HG02970 (cell line): ENCODE results near the gene FBXO34.
"Not testable (repeated sequence)": the region's sequence is repeated elsewhere in the genome, so short reads cannot be mapped to it uniquely, and the experiment has no call there.

Experiments
- ATAC-seq: cut with Tn5 transposase; IDR thresholded peaks from one replicate; pipeline ENCODE4 v1.9.1; 2021; ENCODE audit warnings: mild to moderate bottlenecking, moderate library complexity, moderate number of reproducible peaks; ENCODE audit not compliant: unreplicated experiment, low FRiP score

The FBXO34 gene

GRCh38 chr14:55373784-55374705, 102.8 kb downstream of the FBXO34 start:
- no peak for ATAC-seq

- no peak for ATAC-seq
Measured at GRCh38 chr14:55374771-55375170, 103.5 kb downstream of the FBXO34 start.

- ATAC-seq = no peak
Measured at GRCh38 chr14:55377236-55377635, 106.0 kb downstream of the FBXO34 start.

- no peak for ATAC-seq
Measured at GRCh38 chr14:55381040-55381439, 109.8 kb downstream of the FBXO34 start.

GRCh38 chr14:55381561-55381960, 110.3 kb downstream of the FBXO34 start:
- ATAC-seq = no peak

GRCh38 chr14:55382483-55382882, 111.3 kb downstream of the FBXO34 start:
- ATAC-seq = no peak

GRCh38 chr14:55383056-55383466, 111.8 kb downstream of the FBXO34 start:
- ATAC-seq = not testable (repeated sequence)

GRCh38 chr14:55383541-55384140, 112.4 kb downstream of the FBXO34 start:
- no peak for ATAC-seq

- ATAC-seq = no peak
Measured at GRCh38 chr14:55384536-55384935, 113.3 kb downstream of the FBXO34 start.

GRCh38 chr14:55386037-55386808, 115.0 kb downstream of the FBXO34 start:
- no peak for ATAC-seq

GRCh38 chr14:55387121-55387520, 115.9 kb downstream of the FBXO34 start:
- ATAC-seq = no peak

GRCh38 chr14:55388160-55388559, 116.9 kb downstream of the FBXO34 start:
- ATAC-seq = no peak

- no peak for ATAC-seq
Measured at GRCh38 chr14:55389330-55389729, 118.1 kb downstream of the FBXO34 start.

GRCh38 chr14:55398679-55399078, 127.5 kb downstream of the FBXO34 start:
- ATAC-seq = no peak

GRCh38 chr14:55399183-55399582, 128.0 kb downstream of the FBXO34 start:
- ATAC-seq = no peak

GRCh38 chr14:55399852-55400251, 128.6 kb downstream of the FBXO34 start:
- no peak for ATAC-seq

GRCh38 chr14:55401751-55402150, 130.5 kb downstream of the FBXO34 start:
- no peak for ATAC-seq
